Endothelial cell of umbilical vein (primary cell): ENCODE measurements around the gene CD300LG.

ENCODE experiments used
- FOS ChIP-seq: IDR thresholded peaks from 2 replicates; pipeline ENCODE4 v1.6.1; 2011; ENCODE audit warnings: mild to moderate bottlenecking, low read length, moderate library complexity, borderline replicate concordance; ENCODE audit not compliant: insufficient read depth
- GATA2 ChIP-seq: IDR thresholded peaks from 2 replicates; pipeline ENCODE4 v1.7.0; 2011; ENCODE audit warnings: low read depth, mild to moderate bottlenecking, moderate library complexity, mixed read lengths, low read length; ENCODE audit not compliant: insufficient read length, insufficient read depth
- MYC ChIP-seq: IDR thresholded peaks from one replicate; pipeline ENCODE4 v1.6.1; 2011; ENCODE audit warnings: mild to moderate bottlenecking, low read depth, low read length
- POLR2A ChIP-seq: IDR thresholded peaks from 2 replicates; pipeline ENCODE4 v1.6.1; 2012; ENCODE audit warnings: low read depth, mild to moderate bottlenecking, control low read depth, low read length
- TF ChIP-seq, protein P1 (sequence below), 2 donors: IDR thresholded peaks; 1 replicate in 1 of 2; 2 replicates in 1 of 2; pipeline ENCODE4 v1.5.1; 2011; ENCODE audit warnings: low read length in 2 of 2, mild to moderate bottlenecking in 2 of 2, moderate library complexity in 2 of 2, control low read depth in 1 of 2, inconsistent platforms in 1 of 2, low read depth in 1 of 2; ENCODE audit not compliant: insufficient read depth in 1 of 2; ENCODE audit errors: extremely low read depth in 1 of 2

DNA sequence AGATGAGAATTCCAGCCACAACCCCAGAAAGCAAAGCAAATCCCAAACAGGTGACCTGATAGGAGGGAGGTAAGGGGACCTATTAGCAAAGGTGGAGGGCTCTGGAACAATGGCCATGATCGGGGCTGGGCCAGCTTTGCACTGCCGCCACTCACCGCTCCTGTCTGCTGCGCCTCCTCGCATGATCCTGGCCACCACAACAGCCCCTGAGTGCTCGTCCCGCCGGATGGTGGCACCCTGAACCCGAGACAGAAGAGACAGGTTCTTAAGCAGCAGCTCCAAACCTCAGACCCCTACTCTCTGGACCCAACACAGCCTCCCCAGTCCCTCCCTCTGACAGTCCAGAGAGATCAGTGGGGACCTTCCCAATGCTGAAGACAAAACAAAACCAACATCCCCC is 19.4 kb upstream of the CD300LG start:
- TF ChIP-seq POLR2A (no peak), MYC (no peak), FOS (no peak), GATA2 (no peak)
- TF ChIP-seq, protein P1, sequence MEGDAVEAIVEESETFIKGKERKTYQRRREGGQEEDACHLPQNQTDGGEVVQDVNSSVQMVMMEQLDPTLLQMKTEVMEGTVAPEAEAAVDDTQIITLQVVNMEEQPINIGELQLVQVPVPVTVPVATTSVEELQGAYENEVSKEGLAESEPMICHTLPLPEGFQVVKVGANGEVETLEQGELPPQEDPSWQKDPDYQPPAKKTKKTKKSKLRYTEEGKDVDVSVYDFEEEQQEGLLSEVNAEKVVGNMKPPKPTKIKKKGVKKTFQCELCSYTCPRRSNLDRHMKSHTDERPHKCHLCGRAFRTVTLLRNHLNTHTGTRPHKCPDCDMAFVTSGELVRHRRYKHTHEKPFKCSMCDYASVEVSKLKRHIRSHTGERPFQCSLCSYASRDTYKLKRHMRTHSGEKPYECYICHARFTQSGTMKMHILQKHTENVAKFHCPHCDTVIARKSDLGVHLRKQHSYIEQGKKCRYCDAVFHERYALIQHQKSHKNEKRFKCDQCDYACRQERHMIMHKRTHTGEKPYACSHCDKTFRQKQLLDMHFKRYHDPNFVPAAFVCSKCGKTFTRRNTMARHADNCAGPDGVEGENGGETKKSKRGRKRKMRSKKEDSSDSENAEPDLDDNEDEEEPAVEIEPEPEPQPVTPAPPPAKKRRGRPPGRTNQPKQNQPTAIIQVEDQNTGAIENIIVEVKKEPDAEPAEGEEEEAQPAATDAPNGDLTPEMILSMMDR (IDR thresholded peaks at IDR 0.05; ENCODE audit: extremely low read depth in 1 of 2, insufficient read depth in 1 of 2, low read depth in 1 of 2, low read length in 2 of 2): no peak
